ENCODE data around the gene BACH2. TPM values are rescaled to one million over a fixed set of nuclear protein-coding genes. Genes with fewer than 3 reads are reported as not detected.

Gene BACH2
- total and polyA plus RNA-seq, 7 donors: 0.12 to 16.9 (median 5.9) TPM

DNA sequence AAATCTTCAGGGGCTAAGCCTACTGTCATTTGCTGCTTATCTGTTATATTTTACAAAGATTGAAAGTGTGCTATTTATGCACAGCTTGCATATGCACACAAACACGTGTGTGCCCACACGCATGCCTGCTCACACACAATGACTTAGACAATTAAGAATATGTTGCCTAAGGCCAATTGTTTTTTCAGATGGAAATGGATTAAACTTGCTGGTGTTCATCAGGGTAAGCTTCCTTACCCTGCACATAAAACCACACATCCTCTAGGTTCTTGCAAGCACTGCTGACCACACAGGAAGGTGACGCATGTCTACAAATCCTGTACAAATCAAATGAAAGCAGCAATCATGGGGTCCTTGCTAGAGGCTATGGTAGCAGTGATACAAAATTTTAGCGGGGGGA, 344.0 kb downstream of the BACH2 start:
- peaks cover 0 to 29% of the 10 kb centered on the region in 2 donors for H3K36me3 ChIP-seq (ENCODE audit: insufficient read depth in 1 of 2, low read depth in 1 of 2)
- DNase-seq (no peak), ATAC-seq (no peak)
- H3K4me1 ChIP-seq: peaks cover 11% of the 10 kb centered on the region
- 66 to 68% (median 66%) methylated on average over 4 of the region's 4 CpGs for WGBS, 3 donors
- H3K27me3 ChIP-seq (ENCODE audit: insufficient read depth in 3 of 3, low read length in 2 of 3): no peaks in the 10 kb centered on the region
- H3K4me3 ChIP-seq: no peak overlapping the region
- H3K27ac ChIP-seq: no peak overlapping the region
- intact Hi-C loops (cut with DNase I): no loop called here
- no peaks in the 10 kb centered on the region for H3K9me3 ChIP-seq
- TF ChIP-seq, protein P1, sequence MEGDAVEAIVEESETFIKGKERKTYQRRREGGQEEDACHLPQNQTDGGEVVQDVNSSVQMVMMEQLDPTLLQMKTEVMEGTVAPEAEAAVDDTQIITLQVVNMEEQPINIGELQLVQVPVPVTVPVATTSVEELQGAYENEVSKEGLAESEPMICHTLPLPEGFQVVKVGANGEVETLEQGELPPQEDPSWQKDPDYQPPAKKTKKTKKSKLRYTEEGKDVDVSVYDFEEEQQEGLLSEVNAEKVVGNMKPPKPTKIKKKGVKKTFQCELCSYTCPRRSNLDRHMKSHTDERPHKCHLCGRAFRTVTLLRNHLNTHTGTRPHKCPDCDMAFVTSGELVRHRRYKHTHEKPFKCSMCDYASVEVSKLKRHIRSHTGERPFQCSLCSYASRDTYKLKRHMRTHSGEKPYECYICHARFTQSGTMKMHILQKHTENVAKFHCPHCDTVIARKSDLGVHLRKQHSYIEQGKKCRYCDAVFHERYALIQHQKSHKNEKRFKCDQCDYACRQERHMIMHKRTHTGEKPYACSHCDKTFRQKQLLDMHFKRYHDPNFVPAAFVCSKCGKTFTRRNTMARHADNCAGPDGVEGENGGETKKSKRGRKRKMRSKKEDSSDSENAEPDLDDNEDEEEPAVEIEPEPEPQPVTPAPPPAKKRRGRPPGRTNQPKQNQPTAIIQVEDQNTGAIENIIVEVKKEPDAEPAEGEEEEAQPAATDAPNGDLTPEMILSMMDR (IDR thresholded peaks at IDR 0.05): no peak

DNA sequence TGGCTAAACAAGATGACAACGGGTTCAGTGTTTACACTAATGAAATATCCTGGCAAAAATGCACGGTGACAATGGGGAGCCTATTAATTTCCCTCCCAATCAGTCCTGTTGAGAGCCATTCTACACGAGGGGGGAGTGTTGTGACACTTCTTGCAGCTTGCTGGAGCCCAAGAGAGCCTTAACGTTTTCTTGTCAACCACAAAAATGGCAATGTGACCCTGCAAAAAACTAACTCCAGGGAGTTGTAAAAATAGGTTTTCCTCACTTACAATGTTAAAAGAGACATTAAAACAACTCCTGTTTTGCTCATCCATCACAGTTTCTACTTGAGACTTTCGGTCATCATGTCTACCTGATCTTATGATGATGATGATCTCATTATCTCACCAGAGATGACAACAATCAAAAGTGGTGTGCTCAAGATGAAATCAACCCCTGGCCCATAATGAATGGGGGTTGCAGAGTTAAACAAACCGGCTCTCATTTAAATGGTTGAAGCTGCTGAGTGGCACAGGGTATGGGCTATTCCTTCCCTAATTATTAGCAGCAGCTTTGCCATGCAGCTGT, 344.5 kb downstream of the BACH2 start:
- TF ChIP-seq, protein P1 (IDR thresholded peaks at IDR 0.05): no peak
- H3K9me3 ChIP-seq: no peaks in the 10 kb centered on the region
- DNase-seq: no peak
- peaks cover 0 to 29% of the 10 kb centered on the region in 2 donors for H3K36me3 ChIP-seq (ENCODE audit: insufficient read depth in 1 of 2, low read depth in 1 of 2)
- H3K27me3 ChIP-seq (ENCODE audit: insufficient read depth in 3 of 3, low read length in 2 of 3): no peaks in the 10 kb centered on the region
- intact Hi-C loops (cut with DNase I): no loop called here
- H3K27ac ChIP-seq: no peak overlapping the region
- ATAC-seq: no peak
- WGBS, 3 donors: 41 to 46% (median 46%) methylated on average over 6 of the region's 6 CpGs
- H3K4me3 ChIP-seq: no peak overlapping the region
- H3K4me1 ChIP-seq: peaks cover 8% of the 10 kb centered on the region

DNA sequence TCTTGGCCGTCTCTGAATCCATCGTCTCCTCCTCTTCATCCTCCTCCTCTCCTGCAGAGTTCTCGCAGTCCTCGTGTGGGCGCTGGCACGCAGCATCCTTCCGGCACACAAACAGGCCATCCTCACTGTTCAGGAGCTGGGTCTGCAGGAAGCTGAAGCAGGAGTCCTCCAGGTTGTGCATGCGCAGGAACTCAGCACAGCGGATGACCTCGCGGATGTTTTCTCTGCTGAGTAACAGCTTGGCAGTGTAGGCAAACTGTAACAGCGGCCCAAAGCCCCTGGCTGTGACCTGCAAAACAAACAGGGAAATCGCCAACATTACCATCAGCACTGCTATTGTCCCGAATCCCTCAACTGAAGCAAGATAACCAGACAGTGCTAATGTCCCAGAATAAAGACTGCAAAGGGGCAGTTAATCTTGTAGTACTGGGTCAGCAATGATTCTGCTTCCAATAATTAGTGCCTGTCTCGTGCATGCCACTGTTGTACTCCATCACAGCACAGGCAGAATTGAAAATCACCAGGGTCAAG, 345.0 kb downstream of the BACH2 start:
- WGBS, 3 donors: 65 to 75% (median 69%) methylated on average over 15 of the region's 15 CpGs
- DNase-seq: no peak
- Histone ChIP-seq H3K9me3 (no peaks in the 10 kb centered on the region), H3K27me3 (ENCODE audit: insufficient read depth in 3 of 3, low read length in 2 of 3) (no peaks in the 10 kb centered on the region), H3K4me1 (peaks cover 2% of the 10 kb centered on the region), H3K27ac (no peak overlapping the region), H3K36me3 (ENCODE audit: insufficient read depth in 1 of 2, low read depth in 1 of 2) (peaks cover 0 to 29% of the 10 kb centered on the region in 2 donors), H3K4me3 (no peak overlapping the region)
- ATAC-seq: peak in 1 of 4 donors; percentile 9
- TF ChIP-seq, protein P1 (IDR thresholded peaks at IDR 0.05): no peak
- intact Hi-C loops (cut with DNase I): no loop called here

DNA sequence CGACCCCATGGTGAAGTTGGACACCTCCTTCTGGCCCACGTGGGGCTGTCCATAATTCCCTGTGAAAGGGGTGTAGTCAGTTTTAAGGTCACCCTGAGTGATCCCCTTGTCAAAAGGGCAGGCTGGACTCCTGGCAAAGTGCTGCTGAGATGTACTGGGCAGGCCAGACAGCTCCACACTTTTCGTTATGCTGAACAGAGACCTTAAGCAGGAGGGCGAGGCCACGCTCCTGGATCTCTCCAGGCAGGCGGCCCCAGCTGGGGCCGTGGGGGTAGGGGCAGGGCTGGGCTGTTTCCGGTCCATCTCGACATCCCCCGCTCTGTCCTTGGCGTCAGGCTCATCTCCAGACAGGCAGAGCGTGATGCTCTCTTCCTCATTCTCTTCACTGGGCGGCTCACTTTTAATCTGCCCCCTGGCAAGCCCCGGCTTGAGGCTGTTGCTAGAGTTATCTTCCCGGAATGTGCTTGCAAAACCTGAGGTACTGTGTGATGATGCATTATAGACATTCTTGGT, 345.7 kb downstream of the BACH2 start:
- H3K27ac ChIP-seq: no peak overlapping the region
- peak in 1 of 4 donors; percentile 45 for ATAC-seq
- H3K4me3 ChIP-seq: no peak overlapping the region
- peaks cover 0 to 29% of the 10 kb centered on the region in 2 donors for H3K36me3 ChIP-seq (ENCODE audit: insufficient read depth in 1 of 2, low read depth in 1 of 2)
- H3K4me1 ChIP-seq: no peaks in the 10 kb centered on the region
- H3K27me3 ChIP-seq (ENCODE audit: insufficient read depth in 3 of 3, low read length in 2 of 3): no peaks in the 10 kb centered on the region
- WGBS, 3 donors: 80 to 93% (median 85%) methylated on average over 15 of the region's 15 CpGs
- intact Hi-C loops (cut with DNase I): no loop called here
- no peaks in the 10 kb centered on the region for H3K9me3 ChIP-seq
- DNase-seq: peak in 1 of 2 donors; percentile 54
- TF ChIP-seq, protein P1 (IDR thresholded peaks at IDR 0.05): no peak
